Stimulated activated CD8-positive, alpha-beta memory T cell treated with anti-CD3 and anti-CD28 coated beads, Interleukin-12 subunit alpha, Interleukin-12 subunit beta, amount 100 ng/mL, for 24 hours (primary cell): Measurements from ENCODE around the gene FAM25A.
A peak's percentile ranks its signal among the peaks of the same experiment; 100 is the strongest.
"Not testable (repeated sequence)": the region's sequence is repeated elsewhere in the genome, so short reads cannot be mapped to it uniquely, and the experiment has no call there.

Source experiments
- DNase-seq: peaks from one replicate; pipeline ENCODE4 v3.0.0-alpha.2; 2020; ENCODE audit errors: extremely low read depth

The FAM25A gene

GRCh38 chr10:87020056-87020455, at the start of gene FAM25A:
Gene FAM25A, plus strand, starts transcription at chr10:87020294. Its CDS starts 31 bp downstream, at chr10:87020325.
- DNase-seq: not testable (repeated sequence)

GRCh38 chr10:86970982-86971231, 49.2 kb upstream of the FAM25A start:
- no peak for DNase-seq

- DNase-seq: peak; percentile 74
Measured at GRCh38 chr10:86971232-86971991, 48.7 kb upstream of the FAM25A start.

- DNase-seq: no peak
Measured at GRCh38 chr10:86972613-86973380, 47.3 kb upstream of the FAM25A start.

GRCh38 chr10:86974484-86974883, 45.6 kb upstream of the FAM25A start:
- DNase-seq: no peak

- DNase-seq: no peak
Measured at GRCh38 chr10:86976362-86977056, 43.6 kb upstream of the FAM25A start.

- DNase-seq: not testable (repeated sequence)
Measured at GRCh38 chr10:86978457-86978856, 41.6 kb upstream of the FAM25A start.

GRCh38 chr10:86979296-86979818, 40.7 kb upstream of the FAM25A start:
- no peak for DNase-seq

GRCh38 chr10:86979977-86980448, 40.1 kb upstream of the FAM25A start:
- DNase-seq: no peak

- DNase-seq: not testable (repeated sequence)
Measured at GRCh38 chr10:86981020-86981419, 39.1 kb upstream of the FAM25A start.

- DNase-seq: no peak
Measured at GRCh38 chr10:86981716-86982115, 38.4 kb upstream of the FAM25A start.

- DNase-seq: not testable (repeated sequence)
Measured at GRCh38 chr10:86984498-86984897, 35.6 kb upstream of the FAM25A start.

GRCh38 chr10:86988520-86988919, 31.6 kb upstream of the FAM25A start:
- DNase-seq: no peak

GRCh38 chr10:86991362-86991761, 28.7 kb upstream of the FAM25A start:
- DNase-seq: not testable (repeated sequence)

- no peak for DNase-seq
Measured at GRCh38 chr10:86992456-86992855, 27.6 kb upstream of the FAM25A start.

- no peak for DNase-seq
Measured at GRCh38 chr10:86992929-86993328, 27.2 kb upstream of the FAM25A start.

GRCh38 chr10:86999802-87000403, 20.2 kb upstream of the FAM25A start:
- DNase-seq: not testable (repeated sequence)

- DNase-seq: no peak
Measured at GRCh38 chr10:87000491-87000890, 19.6 kb upstream of the FAM25A start.

GRCh38 chr10:87007124-87007523, 13.0 kb upstream of the FAM25A start:
- not testable (repeated sequence) for DNase-seq

GRCh38 chr10:87007674-87008073, 12.4 kb upstream of the FAM25A start:
- not testable (repeated sequence) for DNase-seq

- DNase-seq: not testable (repeated sequence)
Measured at GRCh38 chr10:87008303-87008702, 11.8 kb upstream of the FAM25A start.
